Measurements from ENCODE around the gene REEP6. TPM values are rescaled to one million over a fixed set of nuclear protein-coding genes. Genes with fewer than 3 reads are reported as not detected.

The REEP6 gene
- total RNA-seq, 1 donor from 2014 or later, result 1.4 TPM

GRCh38 chr19:1451916-1452801 lies 38.8 kb upstream of the REEP6 start:
- no peak overlapping the region for H3K4me3 Mint-ChIP-seq
- no peaks in the 10 kb centered on the region for H3K9me3 Mint-ChIP-seq
- no peaks in the 10 kb centered on the region for H3K36me3 Mint-ChIP-seq (ENCODE audit: low read depth)
- H3K27me3 Mint-ChIP-seq (ENCODE audit: insufficient read depth), result peaks cover 52% of the 10 kb centered on the region
- intact Hi-C loops (cut with micrococcal nuclease), result no loop called here
- no peak overlapping the region for H3K27ac Mint-ChIP-seq
- DNase-seq (ENCODE audit: low spot score), result no peak
- peaks cover 12% of the 10 kb centered on the region for H3K4me1 Mint-ChIP-seq (ENCODE audit: low read depth)

GRCh38 chr19:1452802-1453524 lies 38.0 kb upstream of the REEP6 start:
- H3K27me3 Mint-ChIP-seq (ENCODE audit: insufficient read depth), result peaks cover 50% of the 10 kb centered on the region
- intact Hi-C loops (cut with micrococcal nuclease), result no loop called here

GRCh38 chr19:1453525-1454364 lies 37.2 kb upstream of the REEP6 start:
- H3K27ac Mint-ChIP-seq, result no peak overlapping the region
- H3K36me3 Mint-ChIP-seq (ENCODE audit: low read depth), result no peaks in the 10 kb centered on the region
- H3K4me1 Mint-ChIP-seq (ENCODE audit: low read depth), result peaks cover 12% of the 10 kb centered on the region
- no peaks in the 10 kb centered on the region for H3K9me3 Mint-ChIP-seq
- H3K4me3 Mint-ChIP-seq, result no peak overlapping the region
- peaks cover 47% of the 10 kb centered on the region for H3K27me3 Mint-ChIP-seq (ENCODE audit: insufficient read depth)
- intact Hi-C loops (cut with micrococcal nuclease), result loop anchor here (2.0 kb wide), 1 partner anchor 17 kb away; no protein-coding TSS in a partner anchor
- DNase-seq (ENCODE audit: low spot score), result no peak

More at GRCh38 chr19:1452802-1453524, 38.0 kb upstream of the REEP6 start:
- H3K4me3 Mint-ChIP-seq, result no peak overlapping the region
- H3K4me1 Mint-ChIP-seq (ENCODE audit: low read depth), result peaks cover 12% of the 10 kb centered on the region
- no peaks in the 10 kb centered on the region for H3K36me3 Mint-ChIP-seq (ENCODE audit: low read depth)
- no peak for DNase-seq (ENCODE audit: low spot score)
- H3K9me3 Mint-ChIP-seq, result no peaks in the 10 kb centered on the region
- no peak overlapping the region for H3K27ac Mint-ChIP-seq

GRCh38 chr19:1455002-1455335 lies 36.0 kb upstream of the REEP6 start:
- H3K4me3 Mint-ChIP-seq, result no peak overlapping the region
- peaks cover 47% of the 10 kb centered on the region for H3K27me3 Mint-ChIP-seq (ENCODE audit: insufficient read depth)
- H3K27ac Mint-ChIP-seq, result no peak overlapping the region
- peaks cover 5% of the 10 kb centered on the region for H3K4me1 Mint-ChIP-seq (ENCODE audit: low read depth)
- H3K9me3 Mint-ChIP-seq, result no peaks in the 10 kb centered on the region
- no peaks in the 10 kb centered on the region for H3K36me3 Mint-ChIP-seq (ENCODE audit: low read depth)
- intact Hi-C loops (cut with micrococcal nuclease), result loop anchor here (1.0 to 2.0 kb wide), 2 partner anchors 10 to 16 kb away; no protein-coding TSS in a partner anchor
- DNase-seq (ENCODE audit: low spot score), result no peak

GRCh38 chr19:1455336-1456120 lies 35.5 kb upstream of the REEP6 start:
- Mint-ChIP-seq H3K9me3 (no peaks in the 10 kb centered on the region), H3K27me3 (ENCODE audit: insufficient read depth) (peaks cover 44% of the 10 kb centered on the region), H3K4me3 (no peak overlapping the region), H3K27ac (peak overlapping the region; percentile 2), H3K4me1 (ENCODE audit: low read depth) (peaks cover 5% of the 10 kb centered on the region), H3K36me3 (ENCODE audit: low read depth) (no peaks in the 10 kb centered on the region)
- DNase-seq (ENCODE audit: low spot score), result peak; percentile 49
- intact Hi-C loops (cut with micrococcal nuclease), result loop anchor here (1.0 to 2.0 kb wide), 2 partner anchors 10 to 15 kb away; no protein-coding TSS in a partner anchor

- intact Hi-C loops (cut with micrococcal nuclease), result no loop called here
- DNase-seq (ENCODE audit: low spot score), result no peak
- Mint-ChIP-seq H3K4me3 (no peak overlapping the region), H3K27me3 (ENCODE audit: insufficient read depth) (peaks cover 37% of the 10 kb centered on the region), H3K4me1 (ENCODE audit: low read depth) (peaks cover 5% of the 10 kb centered on the region), H3K9me3 (no peaks in the 10 kb centered on the region), H3K27ac (no peak overlapping the region), H3K36me3 (ENCODE audit: low read depth) (no peaks in the 10 kb centered on the region)
Measured at GRCh38 chr19:1456121-1456900, 34.7 kb upstream of the REEP6 start.

- no peaks in the 10 kb centered on the region for H3K9me3 Mint-ChIP-seq
- H3K27me3 Mint-ChIP-seq (ENCODE audit: insufficient read depth), result peaks cover 37% of the 10 kb centered on the region
- intact Hi-C loops (cut with micrococcal nuclease), result no loop called here
- DNase-seq (ENCODE audit: low spot score), result no peak
- H3K36me3 Mint-ChIP-seq (ENCODE audit: low read depth), result no peaks in the 10 kb centered on the region
- H3K4me1 Mint-ChIP-seq (ENCODE audit: low read depth), result peaks cover 5% of the 10 kb centered on the region
- no peak overlapping the region for H3K4me3 Mint-ChIP-seq
- H3K27ac Mint-ChIP-seq, result no peak overlapping the region
Measured at GRCh38 chr19:1457031-1457739, 33.8 kb upstream of the REEP6 start.

- Mint-ChIP-seq H3K27ac (no peak overlapping the region), H3K4me1 (ENCODE audit: low read depth) (peaks cover 5% of the 10 kb centered on the region), H3K36me3 (ENCODE audit: low read depth) (no peaks in the 10 kb centered on the region), H3K9me3 (no peaks in the 10 kb centered on the region), H3K27me3 (ENCODE audit: insufficient read depth) (peaks cover 36% of the 10 kb centered on the region), H3K4me3 (no peak overlapping the region)
- no peak for DNase-seq (ENCODE audit: low spot score)
- intact Hi-C loops (cut with micrococcal nuclease), result no loop called here
Measured at GRCh38 chr19:1457892-1458291, 33.1 kb upstream of the REEP6 start.

GRCh38 chr19:1459479-1459878 lies 31.5 kb upstream of the REEP6 start:
- no peak overlapping the region for H3K4me3 Mint-ChIP-seq
- no peak overlapping the region for H3K27ac Mint-ChIP-seq
- no peak for DNase-seq (ENCODE audit: low spot score)
- H3K36me3 Mint-ChIP-seq (ENCODE audit: low read depth), result no peaks in the 10 kb centered on the region
- peaks cover 5% of the 10 kb centered on the region for H3K4me1 Mint-ChIP-seq (ENCODE audit: low read depth)
- no peaks in the 10 kb centered on the region for H3K9me3 Mint-ChIP-seq
- peaks cover 28% of the 10 kb centered on the region for H3K27me3 Mint-ChIP-seq (ENCODE audit: insufficient read depth)
- intact Hi-C loops (cut with micrococcal nuclease), result no loop called here

- peaks cover 5% of the 10 kb centered on the region for H3K4me1 Mint-ChIP-seq (ENCODE audit: low read depth)
- H3K27me3 Mint-ChIP-seq (ENCODE audit: insufficient read depth), result peaks cover 26% of the 10 kb centered on the region
- intact Hi-C loops (cut with micrococcal nuclease), result no loop called here
- H3K36me3 Mint-ChIP-seq (ENCODE audit: low read depth), result no peaks in the 10 kb centered on the region
- no peaks in the 10 kb centered on the region for H3K9me3 Mint-ChIP-seq
- no peak overlapping the region for H3K27ac Mint-ChIP-seq
- DNase-seq (ENCODE audit: low spot score), result no peak
- no peak overlapping the region for H3K4me3 Mint-ChIP-seq
Measured at GRCh38 chr19:1460033-1460995, 30.7 kb upstream of the REEP6 start.

Data from activated T-helper 1 cell treated with anti-CD3 and anti-CD28 coated beads, Interleukin-12 subunit alpha, Interleukin-12 subunit beta, Interleukin-2, Interleukin-4 antibody, amounts not matched to agents 30 ng/mL and 10 ng/mL and 1 ng/mL, durations not matched to agents 14 hours and 24 hours and 36 hours (primary cell).